ENCODE measurements around the gene ROR2.

The ROR2 gene

GRCh38 chr9:91904588-91905236 is 45.3 kb downstream of the ROR2 start:
- Mint-ChIP-seq H3K9me3 (ENCODE audit: low read depth) (no peaks in the 10 kb centered on the region), H3K27ac (no peak overlapping the region), H3K4me1 (ENCODE audit: low read depth) (peaks cover 9% of the 10 kb centered on the region), H3K27me3 (peaks cover 2% of the 10 kb centered on the region), H3K36me3 (no peaks in the 10 kb centered on the region), H3K4me3 (no peak overlapping the region)

- Mint-ChIP-seq H3K36me3 (no peaks in the 10 kb centered on the region), H3K4me3 (no peak overlapping the region), H3K9me3 (ENCODE audit: low read depth) (no peaks in the 10 kb centered on the region), H3K4me1 (ENCODE audit: low read depth) (peaks cover 9% of the 10 kb centered on the region), H3K27ac (no peak overlapping the region), H3K27me3 (peaks cover 5% of the 10 kb centered on the region)
These were observed 46.7 kb downstream of the ROR2 start for GRCh38 chr9:91903126-91903911.

GRCh38 chr9:91902475-91903125 is 47.4 kb downstream of the ROR2 start:
- Mint-ChIP-seq H3K9me3 (ENCODE audit: low read depth) (no peaks in the 10 kb centered on the region), H3K27me3 (peaks cover 7% of the 10 kb centered on the region), H3K36me3 (no peaks in the 10 kb centered on the region), H3K27ac (no peak overlapping the region), H3K4me1 (ENCODE audit: low read depth) (peaks cover 9% of the 10 kb centered on the region), H3K4me3 (no peak overlapping the region)

- no peaks in the 10 kb centered on the region for H3K36me3 Mint-ChIP-seq
- H3K27ac Mint-ChIP-seq, result no peak overlapping the region
- H3K27me3 Mint-ChIP-seq, result peaks cover 13% of the 10 kb centered on the region
- no peaks in the 10 kb centered on the region for H3K9me3 Mint-ChIP-seq (ENCODE audit: low read depth)
- H3K4me3 Mint-ChIP-seq, result no peak overlapping the region
- H3K4me1 Mint-ChIP-seq (ENCODE audit: low read depth), result no peaks in the 10 kb centered on the region
These were observed 49.2 kb downstream of the ROR2 start for GRCh38 chr9:91900797-91901177.

- no peak overlapping the region for H3K4me3 Mint-ChIP-seq
- peaks cover 13% of the 10 kb centered on the region for H3K27me3 Mint-ChIP-seq
- H3K4me1 Mint-ChIP-seq (ENCODE audit: low read depth), result no peaks in the 10 kb centered on the region
- no peaks in the 10 kb centered on the region for H3K36me3 Mint-ChIP-seq
- H3K9me3 Mint-ChIP-seq (ENCODE audit: low read depth), result no peaks in the 10 kb centered on the region
- H3K27ac Mint-ChIP-seq, result no peak overlapping the region
These were observed 49.8 kb downstream of the ROR2 start for GRCh38 chr9:91900055-91900796.

- H3K4me3 Mint-ChIP-seq, result no peak overlapping the region
- H3K4me1 Mint-ChIP-seq (ENCODE audit: low read depth), result no peaks in the 10 kb centered on the region
- H3K27me3 Mint-ChIP-seq, result peaks cover 13% of the 10 kb centered on the region
- no peak overlapping the region for H3K27ac Mint-ChIP-seq
- H3K36me3 Mint-ChIP-seq, result no peaks in the 10 kb centered on the region
- H3K9me3 Mint-ChIP-seq (ENCODE audit: low read depth), result no peaks in the 10 kb centered on the region
These were observed 50.4 kb downstream of the ROR2 start for GRCh38 chr9:91899594-91899993.

- Mint-ChIP-seq H3K27me3 (peaks cover 13% of the 10 kb centered on the region), H3K27ac (no peak overlapping the region), H3K4me1 (ENCODE audit: low read depth) (no peaks in the 10 kb centered on the region), H3K4me3 (no peak overlapping the region), H3K36me3 (no peaks in the 10 kb centered on the region), H3K9me3 (ENCODE audit: low read depth) (no peaks in the 10 kb centered on the region)
These were observed 50.8 kb downstream of the ROR2 start for GRCh38 chr9:91899219-91899563.

GRCh38 chr9:91898451-91899218 is 51.4 kb downstream of the ROR2 start:
- H3K36me3 Mint-ChIP-seq, result no peaks in the 10 kb centered on the region
- no peak overlapping the region for H3K4me3 Mint-ChIP-seq
- no peak overlapping the region for H3K27ac Mint-ChIP-seq
- H3K27me3 Mint-ChIP-seq, result peaks cover 18% of the 10 kb centered on the region
- no peaks in the 10 kb centered on the region for H3K9me3 Mint-ChIP-seq (ENCODE audit: low read depth)
- no peaks in the 10 kb centered on the region for H3K4me1 Mint-ChIP-seq (ENCODE audit: low read depth)

- Mint-ChIP-seq H3K27ac (no peak overlapping the region), H3K4me3 (no peak overlapping the region), H3K4me1 (ENCODE audit: low read depth) (no peaks in the 10 kb centered on the region), H3K9me3 (ENCODE audit: low read depth) (no peaks in the 10 kb centered on the region), H3K36me3 (no peaks in the 10 kb centered on the region), H3K27me3 (peaks cover 19% of the 10 kb centered on the region)
These were observed 52.8 kb downstream of the ROR2 start for GRCh38 chr9:91897201-91897600.

- Mint-ChIP-seq H3K4me1 (ENCODE audit: low read depth) (no peaks in the 10 kb centered on the region), H3K4me3 (no peak overlapping the region), H3K27ac (no peak overlapping the region), H3K36me3 (no peaks in the 10 kb centered on the region), H3K9me3 (ENCODE audit: low read depth) (no peaks in the 10 kb centered on the region), H3K27me3 (peaks cover 19% of the 10 kb centered on the region)
These were observed 53.4 kb downstream of the ROR2 start for GRCh38 chr9:91896513-91897121.

- Mint-ChIP-seq H3K27ac (no peak overlapping the region), H3K27me3 (peaks cover 19% of the 10 kb centered on the region), H3K4me1 (ENCODE audit: low read depth) (no peaks in the 10 kb centered on the region), H3K4me3 (no peak overlapping the region), H3K36me3 (no peaks in the 10 kb centered on the region), H3K9me3 (ENCODE audit: low read depth) (no peaks in the 10 kb centered on the region)
These were observed 53.9 kb downstream of the ROR2 start for GRCh38 chr9:91896097-91896496.

- no peak overlapping the region for H3K27ac Mint-ChIP-seq
These were observed 55.5 kb downstream of the ROR2 start for GRCh38 chr9:91894536-91894935.

GRCh38 chr9:91894023-91894422 is 56.0 kb downstream of the ROR2 start:
- no peaks in the 10 kb centered on the region for H3K4me1 Mint-ChIP-seq (ENCODE audit: low read depth)
- no peaks in the 10 kb centered on the region for H3K36me3 Mint-ChIP-seq
- H3K27me3 Mint-ChIP-seq, result peaks cover 21% of the 10 kb centered on the region
- no peak overlapping the region for H3K27ac Mint-ChIP-seq
- H3K4me3 Mint-ChIP-seq, result no peak overlapping the region
- H3K9me3 Mint-ChIP-seq (ENCODE audit: low read depth), result no peaks in the 10 kb centered on the region

More at GRCh38 chr9:91894536-91894935, 55.5 kb downstream of the ROR2 start:
- Mint-ChIP-seq H3K4me1 (ENCODE audit: low read depth) (no peaks in the 10 kb centered on the region), H3K9me3 (ENCODE audit: low read depth) (no peaks in the 10 kb centered on the region), H3K4me3 (no peak overlapping the region), H3K36me3 (no peaks in the 10 kb centered on the region), H3K27me3 (peaks cover 21% of the 10 kb centered on the region)

GRCh38 chr9:91891915-91892314 is 58.1 kb downstream of the ROR2 start:
- no peak overlapping the region for H3K27ac Mint-ChIP-seq

More at GRCh38 chr9:91891915-91892314, 58.1 kb downstream of the ROR2 start:
- no peak overlapping the region for H3K4me3 Mint-ChIP-seq
- H3K9me3 Mint-ChIP-seq (ENCODE audit: low read depth), result no peaks in the 10 kb centered on the region
- H3K36me3 Mint-ChIP-seq, result no peaks in the 10 kb centered on the region
- H3K4me1 Mint-ChIP-seq (ENCODE audit: low read depth), result no peaks in the 10 kb centered on the region
- peaks cover 16% of the 10 kb centered on the region for H3K27me3 Mint-ChIP-seq

Data from activated naive CD8-positive, alpha-beta T cell (primary cell).